ENCODE measurements around the gene PGK1.

Gene PGK1

GRCh38 chrX:78118628-78119027 lies 14.6 kb downstream of the PGK1 start:
- no peak overlapping the region for H3K4me3 ChIP-seq (replicated peaks; ENCODE audit: insufficient read depth, low read length)
- TF ChIP-seq POLR2AphosphoS5 (IDR thresholded peaks at IDR 0.05; ENCODE audit: low read depth) = no peak
- no peak for TF ChIP-seq SPI1 (IDR thresholded peaks at IDR 0.05; ENCODE audit: borderline replicate concordance, low read depth)
- no peak for TF ChIP-seq GABPA (IDR thresholded peaks at IDR 0.05; ENCODE audit: low read depth)

GRCh38 chrX:78119521-78120227 lies 15.6 kb downstream of the PGK1 start:
- Histone ChIP-seq H3K27me3 (ENCODE audit: insufficient read depth, poor library complexity, severe bottlenecking) (no peaks in the 10 kb centered on the region), H3K4me3 (replicated peaks; ENCODE audit: insufficient read depth, low read length) (no peak overlapping the region), H3K27ac (replicated peaks) (no peak overlapping the region)
- TF ChIP-seq SPI1 (IDR thresholded peaks at IDR 0.05; ENCODE audit: borderline replicate concordance, low read depth) (no peak), CTCF (IDR thresholded peaks at IDR 0.05; ENCODE audit: insufficient read depth, low read length) (no peak), POLR2AphosphoS5 (IDR thresholded peaks at IDR 0.05; ENCODE audit: low read depth) (no peak), GABPA (IDR thresholded peaks at IDR 0.05; ENCODE audit: low read depth) (no peak)
- TF ChIP-seq, protein P1, sequence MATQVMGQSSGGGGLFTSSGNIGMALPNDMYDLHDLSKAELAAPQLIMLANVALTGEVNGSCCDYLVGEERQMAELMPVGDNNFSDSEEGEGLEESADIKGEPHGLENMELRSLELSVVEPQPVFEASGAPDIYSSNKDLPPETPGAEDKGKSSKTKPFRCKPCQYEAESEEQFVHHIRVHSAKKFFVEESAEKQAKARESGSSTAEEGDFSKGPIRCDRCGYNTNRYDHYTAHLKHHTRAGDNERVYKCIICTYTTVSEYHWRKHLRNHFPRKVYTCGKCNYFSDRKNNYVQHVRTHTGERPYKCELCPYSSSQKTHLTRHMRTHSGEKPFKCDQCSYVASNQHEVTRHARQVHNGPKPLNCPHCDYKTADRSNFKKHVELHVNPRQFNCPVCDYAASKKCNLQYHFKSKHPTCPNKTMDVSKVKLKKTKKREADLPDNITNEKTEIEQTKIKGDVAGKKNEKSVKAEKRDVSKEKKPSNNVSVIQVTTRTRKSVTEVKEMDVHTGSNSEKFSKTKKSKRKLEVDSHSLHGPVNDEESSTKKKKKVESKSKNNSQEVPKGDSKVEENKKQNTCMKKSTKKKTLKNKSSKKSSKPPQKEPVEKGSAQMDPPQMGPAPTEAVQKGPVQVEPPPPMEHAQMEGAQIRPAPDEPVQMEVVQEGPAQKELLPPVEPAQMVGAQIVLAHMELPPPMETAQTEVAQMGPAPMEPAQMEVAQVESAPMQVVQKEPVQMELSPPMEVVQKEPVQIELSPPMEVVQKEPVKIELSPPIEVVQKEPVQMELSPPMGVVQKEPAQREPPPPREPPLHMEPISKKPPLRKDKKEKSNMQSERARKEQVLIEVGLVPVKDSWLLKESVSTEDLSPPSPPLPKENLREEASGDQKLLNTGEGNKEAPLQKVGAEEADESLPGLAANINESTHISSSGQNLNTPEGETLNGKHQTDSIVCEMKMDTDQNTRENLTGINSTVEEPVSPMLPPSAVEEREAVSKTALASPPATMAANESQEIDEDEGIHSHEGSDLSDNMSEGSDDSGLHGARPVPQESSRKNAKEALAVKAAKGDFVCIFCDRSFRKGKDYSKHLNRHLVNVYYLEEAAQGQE (IDR thresholded peaks at IDR 0.05; ENCODE audit: insufficient replicate concordance, low read depth) = no peak
- no peak for DNase-seq (ENCODE audit: low read depth in 1 of 2, low spot score in 1 of 2)

More at GRCh38 chrX:78118628-78119027, 14.6 kb downstream of the PGK1 start:
- Histone ChIP-seq H3K27me3 (ENCODE audit: insufficient read depth, poor library complexity, severe bottlenecking) (no peaks in the 10 kb centered on the region), H3K27ac (replicated peaks) (no peak overlapping the region)
- DNase-seq (ENCODE audit: low read depth in 1 of 2, low spot score in 1 of 2) = no peak

GRCh38 chrX:78123190-78123589 lies 19.1 kb downstream of the PGK1 start:
- no peaks in the 10 kb centered on the region for H3K27me3 ChIP-seq (ENCODE audit: insufficient read depth, poor library complexity, severe bottlenecking)

More at GRCh38 chrX:78123190-78123589, 19.1 kb downstream of the PGK1 start:
- DNase-seq (ENCODE audit: low read depth in 1 of 2, low spot score in 1 of 2) = no peak
- no peak for TF ChIP-seq SPI1 (IDR thresholded peaks at IDR 0.05; ENCODE audit: borderline replicate concordance, low read depth)
- TF ChIP-seq POLR2AphosphoS5 (IDR thresholded peaks at IDR 0.05; ENCODE audit: low read depth) = no peak
- no peak for TF ChIP-seq CTCF (IDR thresholded peaks at IDR 0.05; ENCODE audit: insufficient read depth, low read length)
- TF ChIP-seq, protein P1 (IDR thresholded peaks at IDR 0.05; ENCODE audit: insufficient replicate concordance, low read depth) = no peak
- TF ChIP-seq GABPA (IDR thresholded peaks at IDR 0.05; ENCODE audit: low read depth) = no peak
- Histone ChIP-seq H3K4me3 (replicated peaks; ENCODE audit: insufficient read depth, low read length) (no peak overlapping the region), H3K27ac (replicated peaks) (no peak overlapping the region)
